Omental fat pad (tissue), 4 donors: ENCODE data around the gene HPSE2. TPM values are rescaled to one million over a fixed set of nuclear protein-coding genes. Genes with fewer than 3 reads are reported as not detected.
"Not testable (repeated sequence)": the region's sequence is repeated elsewhere in the genome, so short reads cannot be mapped to it uniquely, and the experiment has no call there.

Experiments used
- ATAC-seq: fragments of 150-250 bp; one replicate; pipeline ENCODE4 v1.9.1; 2016; ENCODE audit warnings: mild to moderate bottlenecking, moderate library complexity; ENCODE audit not compliant: low FRiP score
- DNase-seq: peaks from one replicate; pipeline ENCODE4 v3.0.0-alpha.2; 2019; ENCODE audit warnings: low spot score
- CTCF ChIP-seq, 3 donors: fragments of 450-650 bp; IDR thresholded peaks; one replicate each; pipeline ENCODE4 v1.5.1; 2016 to 2017; ENCODE audit warnings: antibody characterized with exemption in 3 of 3, mild to moderate bottlenecking in 3 of 3, moderate library complexity in 2 of 3
- total RNA-seq, 4 donors: library from RNA; depleted of rRNA; stranded (reverse); fragments of >200 nt; gene quantifications; one replicate each; pipeline ENCODE4 v1.1.0, GENCODE V29; 2016

HPSE2 gene
- total RNA-seq, 4 donors from 2014 or later: 0.24 to 1.5 (median 0.46) TPM

GRCh38 chr10:98569853-98570252, 665.8 kb downstream of the HPSE2 start:
- ATAC-seq (no peak), DNase-seq (no peak)
- TF ChIP-seq CTCF (IDR thresholded peaks at IDR 0.05): no peak

GRCh38 chr10:98568551-98568950, 667.1 kb downstream of the HPSE2 start:
- TF ChIP-seq CTCF (IDR thresholded peaks at IDR 0.05): no peak
- ATAC-seq (no peak), DNase-seq (no peak)

- no peak for ATAC-seq
- DNase-seq: no peak
- TF ChIP-seq CTCF (IDR thresholded peaks at IDR 0.05): no peak
Observed at GRCh38 chr10:98567391-98568133, 668.1 kb downstream of the HPSE2 start.

- ATAC-seq: no peak
- no peak for DNase-seq
- no peak for TF ChIP-seq CTCF (IDR thresholded peaks at IDR 0.05)
Observed at GRCh38 chr10:98563811-98564210, 671.8 kb downstream of the HPSE2 start.

GRCh38 chr10:98560565-98560964, 675.1 kb downstream of the HPSE2 start:
- no peak for DNase-seq
- TF ChIP-seq CTCF (IDR thresholded peaks at IDR 0.05): no peak
- no peak for ATAC-seq

GRCh38 chr10:98556061-98556460, 679.6 kb downstream of the HPSE2 start:
- TF ChIP-seq CTCF (IDR thresholded peaks at IDR 0.05): no peak
- no peak for DNase-seq
- no peak for ATAC-seq

- DNase-seq (no peak), ATAC-seq (no peak)
- TF ChIP-seq CTCF (IDR thresholded peaks at IDR 0.05): no peak
Observed at GRCh38 chr10:98555021-98555619, 680.5 kb downstream of the HPSE2 start.

- ATAC-seq, DNase-seq: not testable (repeated sequence)
Observed at GRCh38 chr10:98541561-98541960, 694.1 kb downstream of the HPSE2 start.
